ENCODE results near the gene ZNF425. TPM values are rescaled to one million over a fixed set of nuclear protein-coding genes. Genes with fewer than 3 reads are reported as not detected.

ZNF425 gene
- total RNA-seq, 5 donors from 2014 or later (not counting 1 experiment from before 2014, with no cell fraction given), result 0.28 to 2.7 (median 1.9) TPM

GRCh38 chr7:149161241-149161848, 35.2 kb upstream of the ZNF425 start:
- Mint-ChIP-seq H3K27me3 (no peaks in the 10 kb centered on the region), H3K27ac (peak overlapping the region in 1 of 2 donors; percentile 58), H3K36me3 (peaks cover 24% of the 10 kb centered on the region), H3K4me3 (no peak overlapping the region), H3K9me3 (no peaks in the 10 kb centered on the region), H3K4me1 (peaks cover 9 to 22% (median 20%) of the 10 kb centered on the region in 3 donors)
- Histone ChIP-seq H3K4me3 (ENCODE audit: control insufficient read depth in 1 of 2, extremely low read depth in 1 of 2, low read length in 1 of 2) (no peak overlapping the region), H3K27me3 (replicated peaks in 1 of 2; ENCODE audit: control insufficient read depth in 2 of 2, extremely low read depth in 1 of 2, insufficient read depth in 2 of 2, low read length in 1 of 2) (no peaks in the 10 kb centered on the region), H3K4me1 (ENCODE audit: control insufficient read depth in 1 of 2, extremely low read depth in 1 of 2, insufficient read depth in 2 of 2, low read length in 2 of 2) (peaks cover 0 to 5% of the 10 kb centered on the region in 2 experiments), H3K27ac (ENCODE audit: low read length) (no peak overlapping the region), H3K9me3 (no peaks in the 10 kb centered on the region), H3K36me3 (ENCODE audit: control insufficient read depth in 2 of 2, extremely low read depth in 1 of 2, insufficient read depth in 1 of 2, low read length in 1 of 2) (peaks cover 3 to 43% of the 10 kb centered on the region in 2 donors)
- CTCF ChIA-PET, result interaction anchor here in 1 of 2 donors (0.6 kb wide), 1 partner anchor 95 kb away, joined by 4 read pairs; no protein-coding TSS in a partner anchor
- no peak for DNase-seq
- POLR2A ChIA-PET, result interaction anchor here (0.6 to 0.7 kb wide), 2 partner anchors 74 to 127 kb away, joined by 3 read pairs; no protein-coding TSS in a partner anchor
- no peak for ATAC-seq (replicated peaks in 1 of 4)
- 78% methylated on average over 3 of the region's 5 CpGs for WGBS (ENCODE audit: insufficient coverage)

- H3K27me3 Mint-ChIP-seq, result no peaks in the 10 kb centered on the region
- 96% methylated on average over 3 of the region's 6 CpGs for WGBS (ENCODE audit: insufficient coverage)
- H3K4me1 Mint-ChIP-seq, result peaks cover 27 to 34% (median 27%) of the 10 kb centered on the region in 3 donors
- H3K36me3 Mint-ChIP-seq, result peaks cover 29% of the 10 kb centered on the region
- Histone ChIP-seq H3K4me3 (ENCODE audit: control insufficient read depth in 1 of 2, extremely low read depth in 1 of 2, low read length in 1 of 2) (no peak overlapping the region), H3K27ac (ENCODE audit: low read length) (no peak overlapping the region), H3K36me3 (ENCODE audit: control insufficient read depth in 2 of 2, extremely low read depth in 1 of 2, insufficient read depth in 1 of 2, low read length in 1 of 2) (peaks cover 0 to 38% of the 10 kb centered on the region in 2 donors), H3K9me3 (no peaks in the 10 kb centered on the region), H3K27me3 (replicated peaks in 1 of 2; ENCODE audit: control insufficient read depth in 2 of 2, extremely low read depth in 1 of 2, insufficient read depth in 2 of 2, low read length in 1 of 2) (no peaks in the 10 kb centered on the region), H3K4me1 (ENCODE audit: control insufficient read depth in 1 of 2, extremely low read depth in 1 of 2, insufficient read depth in 2 of 2, low read length in 2 of 2) (peaks cover 0 to 10% of the 10 kb centered on the region in 2 experiments)
- H3K9me3 Mint-ChIP-seq, result no peaks in the 10 kb centered on the region
- ChIA-PET POLR2A (no interaction called here), CTCF (interaction anchor here (0.7 kb wide), 2 partner anchors 693 to 1346 kb away, joined by 4 read pairs; no protein-coding TSS in a partner anchor)
- H3K27ac Mint-ChIP-seq, result no peak overlapping the region
- DNase-seq (no peak), ATAC-seq (replicated peaks in 1 of 4) (no peak)
- no peak overlapping the region for H3K4me3 Mint-ChIP-seq
Measured at GRCh38 chr7:149156898-149157297, 30.8 kb upstream of the ZNF425 start.

- ChIA-PET POLR2A (no interaction called here), CTCF (interaction anchor here in 1 of 2 donors (0.7 kb wide), 1 partner anchor 1132 kb away, joined by 3 read pairs; no protein-coding TSS in a partner anchor)
- H3K4me1 ChIP-seq (ENCODE audit: control insufficient read depth in 1 of 2, extremely low read depth in 1 of 2, insufficient read depth in 2 of 2, low read length in 2 of 2), result peaks cover 0 to 12% of the 10 kb centered on the region in 2 experiments
- WGBS (ENCODE audit: insufficient coverage), result 97% methylated on average over 6 of the region's 11 CpGs
- H3K36me3 ChIP-seq (ENCODE audit: control insufficient read depth in 2 of 2, extremely low read depth in 1 of 2, insufficient read depth in 1 of 2, low read length in 1 of 2), result peaks cover 0 to 29% of the 10 kb centered on the region in 2 donors
- Mint-ChIP-seq H3K27me3 (no peaks in the 10 kb centered on the region), H3K4me1 (peaks cover 29 to 39% (median 37%) of the 10 kb centered on the region in 3 donors), H3K4me3 (no peak overlapping the region), H3K9me3 (no peaks in the 10 kb centered on the region), H3K27ac (no peak overlapping the region), H3K36me3 (peaks cover 33% of the 10 kb centered on the region)
- H3K27me3 ChIP-seq (replicated peaks in 1 of 2; ENCODE audit: control insufficient read depth in 2 of 2, extremely low read depth in 1 of 2, insufficient read depth in 2 of 2, low read length in 1 of 2), result no peaks in the 10 kb centered on the region
- H3K9me3 ChIP-seq, result no peaks in the 10 kb centered on the region
- no peak for DNase-seq
- ATAC-seq (replicated peaks in 1 of 4), result no peak
- no peak overlapping the region for H3K4me3 ChIP-seq (ENCODE audit: control insufficient read depth in 1 of 2, extremely low read depth in 1 of 2, low read length in 1 of 2)
- H3K27ac ChIP-seq (ENCODE audit: low read length), result no peak overlapping the region
Measured at GRCh38 chr7:149154056-149154455, 27.9 kb upstream of the ZNF425 start.

GRCh38 chr7:149153346-149153745, 27.2 kb upstream of the ZNF425 start:
- H3K36me3 ChIP-seq (ENCODE audit: control insufficient read depth in 2 of 2, extremely low read depth in 1 of 2, insufficient read depth in 1 of 2, low read length in 1 of 2), result peaks cover 0 to 28% of the 10 kb centered on the region in 2 donors
- Mint-ChIP-seq H3K4me3 (no peak overlapping the region), H3K36me3 (peaks cover 33% of the 10 kb centered on the region), H3K4me1 (peaks cover 33 to 44% (median 43%) of the 10 kb centered on the region in 3 donors), H3K27me3 (no peaks in the 10 kb centered on the region), H3K27ac (no peak overlapping the region), H3K9me3 (no peaks in the 10 kb centered on the region)
- H3K27me3 ChIP-seq (replicated peaks in 1 of 2; ENCODE audit: control insufficient read depth in 2 of 2, extremely low read depth in 1 of 2, insufficient read depth in 2 of 2, low read length in 1 of 2), result no peaks in the 10 kb centered on the region
- ChIA-PET CTCF (no interaction called here), POLR2A (no interaction called here)
- 100% methylated on average over 1 of the region's 2 CpGs for whole genome bisulfite sequencing (ENCODE audit: insufficient coverage)
- no peak for DNase-seq
- no peak overlapping the region for H3K27ac ChIP-seq (ENCODE audit: low read length)
- no peak for ATAC-seq (replicated peaks in 1 of 4)
- no peaks in the 10 kb centered on the region for H3K9me3 ChIP-seq
- H3K4me1 ChIP-seq (ENCODE audit: control insufficient read depth in 1 of 2, extremely low read depth in 1 of 2, insufficient read depth in 2 of 2, low read length in 2 of 2), result peaks cover 0 to 19% of the 10 kb centered on the region in 2 experiments
- no peak overlapping the region for H3K4me3 ChIP-seq (ENCODE audit: control insufficient read depth in 1 of 2, extremely low read depth in 1 of 2, low read length in 1 of 2)

- H3K36me3 Mint-ChIP-seq, result peaks cover 23% of the 10 kb centered on the region
- ATAC-seq (replicated peaks in 1 of 4) (no peak), DNase-seq (no peak)
- Histone ChIP-seq H3K27me3 (replicated peaks in 1 of 2; ENCODE audit: control insufficient read depth in 2 of 2, extremely low read depth in 1 of 2, insufficient read depth in 2 of 2, low read length in 1 of 2) (no peaks in the 10 kb centered on the region), H3K4me1 (ENCODE audit: control insufficient read depth in 1 of 2, extremely low read depth in 1 of 2, insufficient read depth in 2 of 2, low read length in 2 of 2) (peaks cover 2 to 28% of the 10 kb centered on the region in 2 experiments), H3K27ac (ENCODE audit: low read length) (no peak overlapping the region), H3K36me3 (ENCODE audit: control insufficient read depth in 2 of 2, extremely low read depth in 1 of 2, insufficient read depth in 1 of 2, low read length in 1 of 2) (peaks cover 0 to 21% of the 10 kb centered on the region in 2 donors), H3K9me3 (no peaks in the 10 kb centered on the region), H3K4me3 (ENCODE audit: control insufficient read depth in 1 of 2, extremely low read depth in 1 of 2, low read length in 1 of 2) (no peak overlapping the region)
- H3K4me1 Mint-ChIP-seq, result peaks cover 29 to 49% (median 45%) of the 10 kb centered on the region in 3 donors
- CTCF ChIA-PET, result no interaction called here
- POLR2A ChIA-PET, result no interaction called here
- no peaks in the 10 kb centered on the region for H3K9me3 Mint-ChIP-seq
- WGBS (ENCODE audit: insufficient coverage), result 85% methylated on average over 4 of the region's 4 CpGs
- H3K27ac Mint-ChIP-seq, result peak overlapping the region in 1 of 2 donors; percentile 11
- H3K27me3 Mint-ChIP-seq, result no peaks in the 10 kb centered on the region
- H3K4me3 Mint-ChIP-seq, result no peak overlapping the region
Measured at GRCh38 chr7:149150981-149151380, 24.9 kb upstream of the ZNF425 start.

GRCh38 chr7:149147752-149148653, 21.9 kb upstream of the ZNF425 start:
- H3K36me3 Mint-ChIP-seq, result peaks cover 4% of the 10 kb centered on the region
- WGBS (ENCODE audit: insufficient coverage), result under 1% methylated on average over 85 of the region's 86 CpGs
- Histone ChIP-seq H3K4me1 (ENCODE audit: control insufficient read depth in 1 of 2, extremely low read depth in 1 of 2, insufficient read depth in 2 of 2, low read length in 2 of 2) (peaks cover 11 to 33% of the 10 kb centered on the region in 2 experiments), H3K4me3 (ENCODE audit: control insufficient read depth in 1 of 2, extremely low read depth in 1 of 2, low read length in 1 of 2) (peak overlapping the region; percentile 90 to 95), H3K27me3 (replicated peaks in 1 of 2; ENCODE audit: control insufficient read depth in 2 of 2, extremely low read depth in 1 of 2, insufficient read depth in 2 of 2, low read length in 1 of 2) (no peaks in the 10 kb centered on the region), H3K36me3 (ENCODE audit: control insufficient read depth in 2 of 2, extremely low read depth in 1 of 2, insufficient read depth in 1 of 2, low read length in 1 of 2) (peaks cover 0 to 3% of the 10 kb centered on the region in 2 donors), H3K27ac (ENCODE audit: low read length) (peak overlapping the region; percentile 38), H3K9me3 (no peaks in the 10 kb centered on the region)
- no peaks in the 10 kb centered on the region for H3K27me3 Mint-ChIP-seq
- ATAC-seq (replicated peaks in 1 of 4), result peak; percentile 55 to 59 (median 56)
- peak overlapping the region; percentile 49 to 69 for H3K27ac Mint-ChIP-seq
- ChIA-PET CTCF (interaction anchor here (0.5 to 2.0 kb wide), 13 partner anchors 16 to 313 kb away, joined by 3 to 27 read pairs (median 5); partner anchors contain the start of genes ZNF425 (in 2 of the 2), ZNF282 (in 1 of the 2) and ZNF777 (in 1 of the 2)), POLR2A (interaction anchor here in 1 of 2 donors (0.6 kb wide), 1 partner anchor 191 kb away, joined by 3 read pairs; no protein-coding TSS in a partner anchor)
- H3K4me1 Mint-ChIP-seq, result peaks cover 33 to 46% (median 45%) of the 10 kb centered on the region in 3 donors
- DNase-seq, result peak in 34 of 35 experiments; percentile 32 to 80 (median 62)
- H3K4me3 Mint-ChIP-seq, result peak overlapping the region; percentile 76 to 90 (median 87)
- no peaks in the 10 kb centered on the region for H3K9me3 Mint-ChIP-seq
